ENCODE results near the gene ARHGAP12.
"Not testable (repeated sequence)": the region's sequence is repeated elsewhere in the genome, so short reads cannot be mapped to it uniquely, and the experiment has no call there.

The ARHGAP12 gene

GRCh38 chr10:31816318-31816717, 112.3 kb downstream of the ARHGAP12 start:
- no peak for DNase-seq

GRCh38 chr10:31808258-31809218, 120.1 kb downstream of the ARHGAP12 start:
- DNase-seq = peak; percentile 0

- no peak for DNase-seq
Observed at GRCh38 chr10:31804352-31804810, 124.2 kb downstream of the ARHGAP12 start.

- no peak for DNase-seq
Observed at GRCh38 chr10:31803606-31804351, 124.9 kb downstream of the ARHGAP12 start.

- DNase-seq = no peak
Observed at GRCh38 chr10:31799181-31799580, 129.4 kb downstream of the ARHGAP12 start.

- DNase-seq = no peak
Observed at GRCh38 chr10:31792745-31793144, 135.9 kb downstream of the ARHGAP12 start.

GRCh38 chr10:31789555-31789954, 139.1 kb downstream of the ARHGAP12 start:
- no peak for DNase-seq

GRCh38 chr10:31782701-31783100, 145.9 kb downstream of the ARHGAP12 start:
- no peak for DNase-seq

- no peak for DNase-seq
Observed at GRCh38 chr10:31780717-31781116, 147.9 kb downstream of the ARHGAP12 start.

- DNase-seq = no peak
Observed at GRCh38 chr10:31778627-31779026, 150.0 kb downstream of the ARHGAP12 start.

- no peak for DNase-seq
Observed at GRCh38 chr10:31776159-31776558, 152.5 kb downstream of the ARHGAP12 start.

GRCh38 chr10:31774928-31775650, 153.5 kb downstream of the ARHGAP12 start:
- DNase-seq = no peak

- no peak for DNase-seq
Observed at GRCh38 chr10:31774299-31774900, 154.2 kb downstream of the ARHGAP12 start.

- no peak for DNase-seq
Observed at GRCh38 chr10:31773749-31774298, 154.8 kb downstream of the ARHGAP12 start.

- no peak for DNase-seq
Observed at GRCh38 chr10:31771331-31771831, 157.2 kb downstream of the ARHGAP12 start.

GRCh38 chr10:31770307-31770902, 158.2 kb downstream of the ARHGAP12 start:
- no peak for DNase-seq

- no peak for DNase-seq
Observed at GRCh38 chr10:31769564-31769963, 159.1 kb downstream of the ARHGAP12 start.

- not testable (repeated sequence) for DNase-seq
Observed at GRCh38 chr10:31768935-31769334, 159.7 kb downstream of the ARHGAP12 start.

- no peak for DNase-seq
Observed at GRCh38 chr10:31768467-31768866, 160.2 kb downstream of the ARHGAP12 start.

GRCh38 chr10:31765541-31765940, 163.1 kb downstream of the ARHGAP12 start:
- no peak for DNase-seq

GRCh38 chr10:31762316-31762715, 166.3 kb downstream of the ARHGAP12 start:
- no peak for DNase-seq

- no peak for DNase-seq
Observed at GRCh38 chr10:31761156-31761555, 167.5 kb downstream of the ARHGAP12 start.
